NCI-H146 treated with DMSO at 0.1 percent for 48 hours (cell line): ENCODE measurements around the gene STK17A.
A peak's percentile ranks its signal among the peaks of the same experiment; 100 is the strongest.

Experiments used
- DNase-seq: peaks from one replicate; lab custom pipeline; 2025; ENCODE audit not compliant: unreplicated experiment; lab: John Stamatoyannopoulos, UW

Gene STK17A

DNA sequence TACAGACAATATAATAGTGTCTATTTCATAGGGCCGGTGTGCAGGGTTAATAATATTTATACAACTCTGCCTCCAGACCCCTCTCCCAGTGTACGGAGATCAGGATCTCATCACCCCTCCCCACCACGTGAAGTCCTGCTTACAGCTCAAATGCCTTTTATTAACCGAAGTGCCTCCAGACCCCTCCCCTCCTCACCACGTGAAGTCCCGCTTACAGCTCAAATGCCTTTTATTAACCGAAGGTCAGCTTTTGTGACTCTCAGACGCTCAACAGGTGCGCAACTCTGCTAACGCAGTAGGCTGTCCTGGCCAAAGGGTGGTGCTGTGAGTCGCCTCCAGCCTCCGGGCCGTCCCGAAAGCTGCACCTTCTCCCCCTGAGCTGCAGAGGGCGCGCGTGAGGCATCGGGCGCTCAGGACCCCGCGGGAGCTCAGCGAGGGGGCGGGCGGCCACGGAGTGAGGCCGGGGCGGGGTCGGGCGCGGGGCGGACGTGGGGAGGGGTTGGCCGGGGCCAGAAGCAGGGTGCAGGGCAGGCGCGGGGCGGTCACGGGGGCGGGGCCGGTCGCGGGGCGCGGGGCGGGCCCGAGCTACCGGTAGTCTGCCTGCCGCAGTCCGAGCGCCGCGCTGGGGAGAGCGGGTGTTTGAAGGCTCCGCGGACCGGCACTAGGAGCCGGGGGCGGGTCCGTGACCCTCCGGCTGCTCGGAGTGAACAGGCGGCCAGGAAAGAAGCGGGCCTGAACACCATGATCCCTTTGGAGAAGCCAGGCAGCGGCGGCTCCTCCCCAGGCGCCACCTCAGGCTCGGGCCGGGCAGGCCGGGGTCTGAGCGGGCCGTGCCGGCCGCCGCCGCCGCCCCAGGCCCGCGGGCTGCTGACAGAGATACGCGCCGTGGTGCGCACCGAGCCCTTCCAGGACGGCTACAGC lies at the start of gene STK17A:
STK17A (plus strand) TSS at position 606 of the 921 bp plus-strand sequence; CDS start at position 742, 136 bp downstream.
- DNase-seq: peak; percentile 89

GRCh38 chr7:43533801-43534479 lies 49.0 kb upstream of the STK17A start:
- DNase-seq: no peak

- DNase-seq: no peak
Observed at GRCh38 chr7:43535031-43535451, 47.9 kb upstream of the STK17A start.

DNA sequence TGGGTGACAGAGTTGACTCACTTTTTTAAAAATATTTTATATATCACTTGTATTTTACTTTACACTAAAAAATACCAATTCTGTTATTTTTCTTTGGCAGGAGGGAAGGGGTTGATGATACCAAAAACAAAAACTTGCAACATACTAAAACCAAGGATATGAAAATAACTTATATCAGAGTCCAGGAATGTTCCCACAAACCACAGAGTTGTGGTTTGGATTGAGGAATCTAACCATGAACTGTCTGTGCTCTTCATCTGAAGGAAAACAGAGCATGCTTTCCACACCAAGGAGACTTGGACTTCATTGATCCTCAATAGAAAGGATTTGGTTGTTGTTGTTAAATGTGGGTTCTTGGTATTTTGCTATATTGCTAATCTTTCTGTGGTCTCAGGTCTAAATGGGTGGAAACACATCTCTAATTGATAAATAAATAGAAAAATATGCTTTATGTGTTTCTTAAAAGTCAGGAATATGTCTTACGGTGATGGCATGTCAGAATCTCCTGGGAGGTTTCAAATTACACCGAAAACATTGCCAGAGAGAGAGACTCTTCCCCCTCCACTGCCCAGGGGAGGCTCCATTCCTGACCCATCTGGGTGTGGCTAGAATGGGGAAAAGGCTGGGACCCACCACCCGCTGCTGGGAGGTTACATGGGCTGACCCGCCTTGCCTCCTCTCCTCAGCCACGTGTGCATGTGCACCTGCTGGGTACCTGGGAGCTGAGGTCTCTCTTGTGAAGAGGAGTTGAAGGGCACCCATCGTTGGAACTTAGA lies 46.9 kb upstream of the STK17A start:
- no peak for DNase-seq

- DNase-seq: no peak
Observed at GRCh38 chr7:43536773-43537172, 46.1 kb upstream of the STK17A start.

DNA sequence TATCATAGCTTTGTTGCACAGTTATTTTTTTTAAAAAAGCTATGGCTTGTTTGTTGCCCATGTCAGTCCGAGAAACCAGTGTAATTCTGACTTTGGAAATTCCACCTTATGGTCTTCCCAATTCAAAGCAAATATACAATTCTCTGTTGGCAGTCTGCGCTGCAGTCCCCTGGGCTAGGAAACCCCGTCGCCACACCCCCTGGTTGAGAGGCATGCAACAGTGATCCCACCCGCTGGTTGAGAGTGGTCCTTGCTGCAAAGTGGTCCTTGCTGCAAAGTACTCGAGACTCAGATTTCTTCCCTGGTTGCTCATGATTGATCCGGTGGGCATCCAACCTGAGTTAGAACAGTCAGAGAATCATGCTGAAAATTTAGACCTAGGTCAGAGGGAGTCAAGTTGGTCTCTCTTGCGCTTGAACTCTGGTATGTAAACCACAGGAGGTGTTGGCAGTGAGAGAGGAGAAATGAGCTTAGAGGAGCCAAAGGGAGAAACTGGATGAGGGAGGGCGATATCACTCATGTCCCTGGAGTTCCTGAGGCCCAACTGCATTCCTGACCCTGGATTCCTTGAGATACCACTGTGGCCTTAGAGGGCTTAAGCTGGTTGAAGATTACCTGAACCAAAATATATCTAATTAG lies 45.0 kb upstream of the STK17A start:
- DNase-seq: no peak

- no peak for DNase-seq
Observed at GRCh38 chr7:43538404-43538771, 44.5 kb upstream of the STK17A start.

GRCh38 chr7:43540471-43540870 lies 42.4 kb upstream of the STK17A start:
- no peak for DNase-seq

- no peak for DNase-seq
Observed at GRCh38 chr7:43542716-43543115, 40.2 kb upstream of the STK17A start.

DNA sequence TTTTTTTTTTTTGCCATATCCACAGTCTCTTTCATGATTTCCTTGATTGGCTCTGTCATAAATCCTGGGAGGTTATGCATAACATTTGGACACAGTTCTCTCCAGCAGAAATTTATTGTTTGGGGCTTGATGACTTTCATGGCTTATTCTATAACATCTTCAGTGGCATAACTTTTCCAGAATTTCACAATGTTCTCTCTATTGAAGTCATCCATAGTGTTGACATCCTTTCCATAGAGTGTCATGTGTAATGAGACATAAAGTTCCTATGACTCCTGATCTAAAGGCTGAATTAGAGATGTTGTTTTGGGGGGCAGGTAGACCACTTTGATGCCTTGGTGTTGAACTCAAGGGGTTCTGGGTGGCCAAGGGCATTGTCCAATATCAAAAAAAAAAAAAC lies 36.7 kb upstream of the STK17A start:
- no peak for DNase-seq

- DNase-seq: no peak
Observed at GRCh38 chr7:43550427-43550826, 32.5 kb upstream of the STK17A start.

DNA sequence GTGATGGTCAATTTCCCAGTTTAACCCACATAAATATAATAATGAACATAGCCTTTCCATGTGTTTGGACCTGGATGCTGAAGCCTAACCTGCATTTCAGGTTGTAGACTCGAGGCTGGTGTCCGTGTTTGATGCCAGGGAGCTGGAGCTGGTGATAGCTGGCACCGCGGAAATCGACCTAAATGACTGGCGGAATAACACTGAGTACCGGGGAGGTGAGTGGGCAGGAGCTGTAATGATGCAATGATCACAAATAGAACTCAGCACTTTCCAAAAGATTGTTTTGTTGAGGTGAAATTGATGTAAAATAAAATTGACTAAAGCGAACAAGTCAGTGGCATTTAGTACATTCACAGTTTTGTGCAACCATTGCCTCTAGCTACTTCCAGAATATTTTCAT lies 30.8 kb upstream of the STK17A start:
- DNase-seq: no peak

- no peak for DNase-seq
Observed at GRCh38 chr7:43553999-43554398, 28.9 kb upstream of the STK17A start.

DNA sequence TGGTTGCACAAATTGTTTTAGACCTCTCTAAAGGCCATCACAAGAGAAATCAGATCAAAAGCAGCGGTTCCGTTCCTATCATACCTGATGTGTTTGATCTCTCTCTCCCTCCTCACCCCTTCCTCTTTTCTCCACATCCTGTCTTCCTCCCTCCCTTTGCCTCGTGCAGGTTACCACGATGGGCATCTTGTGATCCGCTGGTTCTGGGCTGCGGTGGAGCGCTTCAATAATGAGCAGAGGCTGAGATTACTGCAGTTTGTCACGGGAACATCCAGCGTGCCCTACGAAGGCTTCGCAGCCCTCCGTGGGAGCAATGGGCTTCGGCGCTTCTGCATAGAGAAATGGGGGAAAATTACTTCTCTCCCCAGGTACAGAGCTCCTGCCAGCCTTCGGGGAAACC lies 28.5 kb upstream of the STK17A start:
- no peak for DNase-seq

GRCh38 chr7:43557831-43558495 lies 24.9 kb upstream of the STK17A start:
- DNase-seq: no peak

- no peak for DNase-seq
Observed at GRCh38 chr7:43559171-43559945, 23.6 kb upstream of the STK17A start.

GRCh38 chr7:43559946-43560335 lies 23.0 kb upstream of the STK17A start:
- no peak for DNase-seq

- DNase-seq: no peak
Observed at GRCh38 chr7:43560742-43561330, 22.1 kb upstream of the STK17A start.

- DNase-seq: no peak
Observed at GRCh38 chr7:43562383-43562782, 20.5 kb upstream of the STK17A start.
